CD4-positive, alpha-beta T cell treated with Interleukin-21 for 1 hour (primary cell): ENCODE measurements around the gene TANGO2.

ENCODE experiments used
- DNase-seq: peaks from one replicate; pipeline ENCODE4 v3.0.0-alpha.2; 2020

The TANGO2 gene

GRCh38 chr22:19997561-19998231, 23.2 kb upstream of the TANGO2 start:
- no peak for DNase-seq

GRCh38 chr22:19998232-19998951, 22.5 kb upstream of the TANGO2 start:
- no peak for DNase-seq

GRCh38 chr22:19998991-19999820, 21.7 kb upstream of the TANGO2 start:
- no peak for DNase-seq

DNA sequence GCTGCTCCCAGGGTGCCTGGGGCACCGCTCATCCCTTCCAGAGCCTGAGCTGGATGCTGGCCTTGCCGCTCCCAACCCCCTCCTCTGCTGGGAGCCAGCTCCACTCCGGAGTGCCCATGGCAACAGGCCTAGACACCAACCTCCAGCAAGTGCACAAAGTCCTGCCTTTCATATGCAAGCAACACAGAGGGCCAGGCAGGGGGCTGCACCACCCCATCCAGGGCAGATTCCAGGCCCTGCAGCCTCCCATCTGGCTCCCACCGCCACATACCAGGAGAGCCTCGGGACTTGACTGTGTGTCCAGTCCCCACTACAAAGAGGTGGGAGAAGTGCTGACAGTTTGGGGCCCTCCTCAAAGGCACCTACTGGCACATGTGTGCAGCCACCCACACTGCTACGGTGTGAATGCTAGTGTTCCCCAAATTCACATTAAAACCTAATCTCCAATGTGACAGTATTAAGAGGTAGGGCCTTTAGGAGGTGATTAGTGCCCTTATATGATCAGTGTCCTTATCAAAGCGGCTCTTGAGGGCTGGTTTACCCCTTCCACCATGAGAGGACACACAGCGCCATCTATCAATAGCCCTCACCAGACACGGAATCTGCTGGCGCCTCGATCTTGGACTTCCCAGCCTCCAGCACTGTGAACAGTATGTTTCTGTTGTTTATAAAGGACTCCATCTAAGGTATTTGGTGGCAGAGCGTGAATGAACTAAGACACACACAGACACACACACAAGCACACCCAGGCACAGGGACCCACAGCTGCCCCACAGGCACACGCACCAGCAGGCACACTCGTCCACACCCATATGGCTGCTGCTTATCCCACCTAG, 20.4 kb upstream of the TANGO2 start:
- DNase-seq, result no peak

GRCh38 chr22:20001082-20001638, 19.8 kb upstream of the TANGO2 start:
- DNase-seq, result no peak

GRCh38 chr22:20002128-20002527, 18.8 kb upstream of the TANGO2 start:
- no peak for DNase-seq

- no peak for DNase-seq
Measured at GRCh38 chr22:20002636-20003035, 18.3 kb upstream of the TANGO2 start.

- no peak for DNase-seq
Measured at GRCh38 chr22:20003304-20003703, 17.6 kb upstream of the TANGO2 start.

- no peak for DNase-seq
Measured at GRCh38 chr22:20004464-20004863, 16.4 kb upstream of the TANGO2 start.

DNA sequence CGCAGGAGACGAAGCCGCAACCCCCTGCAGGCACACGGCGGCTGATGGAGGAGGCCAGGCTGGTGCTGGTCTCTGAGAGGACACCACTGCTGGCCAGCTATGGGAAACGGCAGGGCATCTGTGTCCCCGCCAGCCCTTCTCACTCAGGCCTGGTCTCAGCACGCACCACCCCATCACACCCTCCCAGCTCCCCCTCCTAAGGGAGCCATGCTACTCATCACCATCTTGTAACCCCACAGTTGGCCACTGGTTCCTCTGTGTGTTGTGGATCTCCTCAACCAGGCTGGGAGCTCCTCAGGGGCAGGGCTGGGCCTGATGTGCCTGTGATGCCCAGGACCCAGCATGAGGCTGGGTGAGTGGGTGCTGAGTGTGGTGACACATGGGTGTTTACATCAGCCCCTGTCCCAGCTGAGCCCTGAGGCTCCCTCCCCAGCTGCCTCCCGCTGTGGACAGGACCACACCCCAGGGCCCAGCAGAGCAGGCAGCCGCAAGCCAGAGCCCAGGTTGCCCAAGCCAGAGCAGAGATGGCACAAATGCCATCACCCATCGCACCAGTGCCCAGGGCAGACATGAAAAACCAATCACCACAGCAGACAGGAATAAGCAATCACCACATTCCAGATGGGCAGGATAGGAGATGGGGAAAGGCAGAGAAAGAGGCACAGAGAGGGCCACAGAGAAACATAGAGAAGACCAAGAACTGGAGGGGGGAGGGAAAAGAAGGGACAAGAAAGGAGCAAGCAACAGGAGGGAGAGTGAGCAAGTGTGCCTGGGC, 12.5 kb upstream of the TANGO2 start:
- no peak for DNase-seq

DNA sequence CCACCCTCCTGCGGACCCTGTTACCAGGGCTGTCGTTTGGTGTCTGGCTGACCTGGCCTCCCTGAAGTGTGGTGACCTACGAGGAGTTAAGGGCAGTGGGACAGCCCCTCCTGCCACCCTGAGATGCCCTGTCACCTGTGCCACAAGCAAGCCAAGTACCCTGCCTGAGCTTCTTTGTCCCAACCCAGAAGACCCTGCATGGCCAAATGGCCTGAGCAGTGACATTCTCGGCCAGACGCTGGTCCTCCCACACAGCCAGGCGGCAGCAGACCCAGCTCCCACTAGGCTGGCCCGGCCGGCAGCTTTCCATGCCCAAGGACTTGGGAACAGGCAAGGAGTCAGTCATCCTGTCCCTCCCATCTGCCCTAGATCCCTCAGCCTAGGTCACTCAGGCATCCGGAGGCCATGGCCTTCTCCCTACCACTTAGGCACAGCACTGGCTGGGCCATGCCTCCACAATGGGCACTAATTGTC, 11.9 kb upstream of the TANGO2 start:
- DNase-seq, result no peak

DNA sequence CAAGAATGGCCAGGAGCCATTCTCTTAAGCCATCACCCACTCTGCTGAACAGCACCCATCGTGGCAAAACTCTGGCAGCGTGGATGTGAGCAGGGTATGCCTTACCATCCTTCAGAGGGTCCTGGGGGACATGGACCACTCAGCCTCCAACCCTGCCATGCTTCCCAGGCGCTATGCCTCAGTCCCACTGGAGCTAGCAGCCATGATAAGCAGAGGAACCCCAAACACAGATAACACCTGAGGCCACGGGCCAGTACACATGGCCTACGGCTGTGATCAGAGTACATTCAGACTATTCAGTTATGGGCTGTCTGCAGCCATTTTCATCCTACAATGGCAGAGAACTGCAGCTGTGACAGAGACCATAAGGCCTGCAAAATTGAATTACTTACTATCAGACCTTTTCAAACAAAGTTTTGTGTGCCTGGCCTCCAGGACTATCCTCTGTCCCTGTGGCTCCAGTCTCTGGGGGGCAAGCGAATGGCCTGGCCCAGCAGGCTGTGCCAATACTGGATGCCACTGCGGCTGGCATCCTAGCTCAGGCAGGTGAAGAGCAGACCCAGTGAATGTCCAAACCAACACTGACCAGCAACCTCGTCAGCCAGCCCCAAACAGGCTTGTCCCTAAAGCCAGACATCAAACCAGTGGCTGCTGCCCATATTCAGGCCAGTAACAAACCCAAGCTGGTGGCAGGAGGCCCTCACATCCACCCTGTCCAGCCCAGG, 11.2 kb upstream of the TANGO2 start:
- no peak for DNase-seq

GRCh38 chr22:20010307-20011122, 10.4 kb upstream of the TANGO2 start:
- DNase-seq, result no peak

- DNase-seq, result no peak
Measured at GRCh38 chr22:20011123-20011992, 9.6 kb upstream of the TANGO2 start.

- DNase-seq, result no peak
Measured at GRCh38 chr22:20011993-20012740, 8.7 kb upstream of the TANGO2 start.

DNA sequence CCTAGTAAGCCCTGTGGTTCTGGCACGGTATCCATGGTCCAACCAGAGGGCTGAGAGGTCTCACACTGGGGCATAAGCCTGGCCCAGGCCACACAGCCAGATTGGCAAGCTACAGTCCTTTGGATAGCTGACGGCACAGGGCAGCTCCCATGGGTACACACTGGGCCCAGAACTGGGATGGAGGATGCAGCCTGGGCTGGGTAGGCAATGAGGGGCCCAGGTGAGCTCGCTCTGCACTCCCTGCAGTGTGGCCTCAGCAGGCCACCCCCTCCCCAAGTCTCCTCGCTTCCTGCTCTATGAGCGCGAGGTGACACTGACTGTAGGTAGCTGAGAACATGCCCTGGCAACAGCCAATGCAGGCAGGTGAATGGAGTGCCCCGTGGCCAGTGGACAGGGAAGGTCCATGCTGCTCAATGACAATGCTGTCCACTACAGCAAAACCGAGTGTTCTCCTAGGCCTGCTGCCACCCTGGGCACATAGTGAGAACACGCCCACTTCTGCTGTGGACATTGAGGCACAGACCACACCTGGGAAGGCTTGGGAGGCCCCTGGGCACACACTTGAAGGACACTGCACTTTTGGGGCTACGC, 8.1 kb upstream of the TANGO2 start:
- DNase-seq, result no peak

- DNase-seq, result peak; percentile 25
Measured at GRCh38 chr22:20013382-20013871, 7.5 kb upstream of the TANGO2 start.
